DMS153 (cell line): Measurements from ENCODE around the gene TRAFD1.

Experiments used
- DNase-seq: peaks from one replicate; lab custom pipeline; 2025; lab: John Stamatoyannopoulos, UW

TRAFD1 gene

DNA sequence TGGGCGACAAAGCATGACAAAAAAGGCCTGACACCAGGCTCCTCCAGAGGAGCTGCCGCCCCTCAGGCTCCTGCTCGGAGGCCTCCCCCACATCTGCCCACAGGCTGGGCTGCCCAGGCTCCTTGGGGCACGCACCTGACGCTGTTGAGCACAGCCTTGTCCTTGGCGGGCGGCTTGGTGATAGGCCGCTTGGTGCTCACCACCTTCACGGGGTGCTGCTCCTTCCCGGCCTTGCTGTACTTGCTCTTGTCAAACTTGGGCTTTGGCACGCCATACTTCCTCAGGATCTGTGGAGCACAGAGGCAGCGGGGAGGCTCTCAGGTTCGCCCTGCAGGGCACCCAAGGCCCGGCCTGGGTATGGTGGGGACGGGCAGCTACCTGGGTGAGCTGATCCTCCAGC lies 53.4 kb downstream of the TRAFD1 start:
- no peak for DNase-seq

- DNase-seq: no peak
Measured at GRCh38 chr12:112179341-112179740, 54.0 kb downstream of the TRAFD1 start.

- DNase-seq: no peak
Measured at GRCh38 chr12:112179916-112180315, 54.6 kb downstream of the TRAFD1 start.

DNA sequence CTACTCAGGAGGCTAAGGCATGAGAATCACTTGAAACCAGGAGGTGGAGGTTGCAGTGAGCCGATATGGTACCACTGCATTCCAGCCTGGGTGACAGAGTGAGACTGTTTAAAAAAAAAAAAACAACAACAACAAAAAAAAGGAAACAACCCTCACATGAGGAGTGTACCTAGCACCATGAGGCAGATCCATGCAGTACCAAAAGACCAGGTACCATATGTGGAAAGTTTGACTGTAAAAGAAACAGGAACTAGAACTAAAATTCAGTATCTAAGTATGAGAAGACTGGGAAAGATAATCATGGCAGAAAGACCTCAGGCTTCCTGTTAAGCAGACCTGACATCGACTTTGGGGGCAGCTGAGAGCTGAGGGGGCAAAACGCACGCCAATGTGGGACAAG lies 55.1 kb downstream of the TRAFD1 start:
- DNase-seq: no peak

- no peak for DNase-seq
Measured at GRCh38 chr12:112182499-112182898, 57.1 kb downstream of the TRAFD1 start.

GRCh38 chr12:112183141-112184021 lies 58.0 kb downstream of the TRAFD1 start:
- DNase-seq: no peak

DNA sequence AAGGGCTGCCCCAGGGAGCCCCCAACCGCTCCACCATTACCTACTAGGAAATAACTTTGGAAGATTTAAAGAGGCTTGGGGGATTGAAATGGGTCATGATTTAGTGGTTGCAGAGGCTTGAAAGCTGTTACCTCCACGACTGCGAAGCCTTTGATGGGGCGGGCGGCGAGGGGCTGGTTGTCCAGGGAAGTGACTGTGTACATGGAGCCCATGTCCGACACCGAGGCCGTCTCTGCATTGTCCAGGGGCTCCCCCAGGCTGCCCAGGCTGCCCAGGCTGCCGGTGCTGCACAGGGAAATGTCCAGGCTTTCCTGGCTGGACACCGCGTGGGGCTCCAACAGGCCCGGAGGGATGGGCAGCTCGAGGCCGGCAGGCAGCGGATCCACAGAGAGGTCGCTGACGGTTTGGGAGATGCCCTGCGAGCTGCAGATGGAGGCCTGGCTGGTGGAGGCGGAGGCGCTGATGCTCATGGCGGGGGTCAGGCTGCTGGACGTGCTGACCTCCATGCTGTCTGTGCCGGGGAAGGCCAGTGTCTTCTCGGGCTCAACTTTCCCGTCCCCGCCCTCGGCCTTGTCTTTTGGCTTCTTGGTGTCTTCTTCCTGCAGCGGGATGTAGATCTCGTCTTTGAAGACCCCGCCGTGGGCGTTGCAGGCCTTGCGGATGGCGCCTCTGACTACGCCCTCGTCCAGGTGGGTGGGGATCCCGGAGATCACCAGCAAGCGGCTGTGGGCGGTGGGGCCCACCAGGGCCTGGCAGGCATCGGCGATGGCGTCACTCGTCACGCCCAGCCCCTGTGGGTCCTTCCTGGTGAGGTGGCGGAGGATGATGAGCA lies 58.9 kb downstream of the TRAFD1 start:
- DNase-seq: no peak

DNA sequence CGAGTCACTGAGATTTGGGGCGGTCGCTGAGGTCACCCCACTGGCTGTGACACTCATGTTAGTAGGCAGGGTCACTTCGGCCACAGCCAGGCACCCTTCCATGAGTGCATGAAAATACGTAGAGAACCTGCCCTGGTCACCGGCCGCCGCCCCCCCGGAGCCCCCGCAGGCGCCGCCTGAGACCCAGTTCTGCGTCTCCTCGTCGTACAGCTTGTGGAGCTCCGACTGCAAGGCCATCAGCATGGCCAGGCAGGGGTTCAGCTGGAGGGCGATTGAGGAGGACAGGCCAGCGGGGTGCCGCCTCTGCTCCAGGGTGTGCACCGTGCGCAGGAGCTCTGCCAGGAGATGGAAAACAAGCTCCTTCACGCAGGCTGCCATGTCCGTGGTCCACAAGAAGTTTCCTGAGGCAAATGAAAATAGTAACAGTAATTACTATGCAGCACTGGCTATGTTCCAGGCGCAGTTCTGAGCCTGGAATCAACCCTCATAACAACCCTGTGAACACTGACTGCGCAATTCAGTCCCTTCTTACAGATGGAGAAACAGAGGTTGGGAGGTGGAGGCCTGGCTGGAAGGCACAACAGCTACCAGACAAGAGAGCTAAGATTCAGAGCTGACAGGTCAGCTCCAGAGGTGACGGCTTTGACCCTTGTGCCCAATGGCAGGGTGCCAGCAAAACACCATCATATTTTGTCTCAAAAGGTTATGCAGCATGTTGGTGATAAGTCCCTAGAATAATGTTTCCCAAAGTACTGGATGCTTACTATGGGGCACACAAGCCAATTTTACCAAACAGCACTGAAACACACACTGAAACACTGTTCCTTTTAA lies 59.9 kb downstream of the TRAFD1 start:
- no peak for DNase-seq

- no peak for DNase-seq
Measured at GRCh38 chr12:112188130-112188830, 62.9 kb downstream of the TRAFD1 start.

DNA sequence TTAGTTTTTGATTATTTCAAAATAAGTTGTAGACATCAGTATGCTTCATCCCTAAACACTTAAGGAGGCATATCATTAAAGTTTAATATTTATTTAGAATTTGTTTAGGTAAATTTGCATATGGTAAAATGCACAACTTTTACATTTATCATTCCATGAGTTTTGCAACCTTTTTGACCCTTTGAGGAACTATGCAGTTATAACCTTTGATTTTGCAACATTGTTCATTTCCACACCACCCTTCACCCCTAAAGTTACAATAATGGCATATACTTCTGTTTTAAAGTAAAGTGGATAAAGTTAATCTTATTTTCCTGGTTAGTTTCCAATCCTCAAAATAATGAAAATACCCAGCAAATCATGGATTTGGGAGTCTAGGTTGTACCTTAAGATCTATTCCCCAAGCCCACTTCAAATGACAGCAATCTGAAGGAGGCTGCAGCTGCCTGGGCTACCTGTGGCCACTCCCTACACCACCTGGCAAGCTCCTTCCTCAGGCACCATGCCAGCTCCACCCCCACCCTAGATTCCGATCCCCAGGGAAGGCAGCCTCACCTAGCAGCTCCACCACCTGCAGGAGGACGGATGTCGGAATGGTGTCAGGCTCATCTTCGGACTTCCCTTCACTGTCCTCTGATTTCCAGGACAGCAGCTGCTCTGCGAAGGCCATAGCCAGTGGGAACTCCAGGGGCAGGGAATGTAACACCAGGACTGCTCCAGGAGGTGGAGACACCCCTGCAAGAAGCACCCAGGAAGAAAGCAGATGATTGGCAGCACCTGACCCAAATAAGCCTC lies 65.1 kb downstream of the TRAFD1 start:
- peak; percentile 74 for DNase-seq

- DNase-seq: no peak
Measured at GRCh38 chr12:112191201-112191600, 65.8 kb downstream of the TRAFD1 start.

DNA sequence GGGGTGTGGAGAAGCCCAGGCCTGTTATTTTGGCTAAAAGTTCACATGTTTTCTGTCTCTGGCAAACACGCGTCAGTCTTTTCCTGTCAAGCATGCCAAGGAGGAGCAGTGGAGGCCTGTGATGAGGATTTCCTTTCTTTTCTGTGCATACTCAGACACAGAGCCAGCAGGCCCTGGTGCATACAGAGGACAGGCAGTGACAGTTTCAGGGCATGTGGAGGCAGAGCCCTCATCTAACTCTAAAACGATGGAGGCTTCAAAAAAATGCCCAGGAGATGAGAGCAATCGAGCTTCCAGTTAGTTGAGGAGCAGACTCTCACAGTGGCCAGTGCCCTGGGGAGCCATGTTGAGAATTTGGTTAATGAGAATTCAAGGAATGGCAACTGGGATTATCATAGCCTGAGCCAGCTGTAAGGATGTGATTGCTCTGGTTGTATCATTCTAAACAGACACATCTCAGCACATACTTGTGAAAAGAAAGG lies 66.5 kb downstream of the TRAFD1 start:
- DNase-seq: no peak

DNA sequence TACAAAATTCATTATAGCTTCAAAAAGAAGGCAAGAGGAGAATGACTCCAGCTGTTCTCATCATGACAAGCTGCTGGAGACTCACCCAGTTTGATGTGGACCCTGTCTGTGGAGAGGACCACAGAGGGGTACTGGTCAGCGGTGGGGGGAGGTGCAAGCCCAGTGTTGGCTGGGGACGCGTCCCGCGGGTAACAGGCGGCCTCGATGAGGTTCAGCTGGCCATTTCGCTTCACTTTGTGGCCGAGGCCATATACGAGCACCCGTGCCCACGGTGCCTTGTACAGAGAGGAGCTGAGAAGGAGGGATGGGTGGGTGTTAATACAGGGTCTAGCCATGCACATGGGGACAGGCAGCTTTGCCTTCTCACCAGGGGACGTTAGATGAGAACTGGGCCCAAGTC lies 67.1 kb downstream of the TRAFD1 start:
- no peak for DNase-seq

DNA sequence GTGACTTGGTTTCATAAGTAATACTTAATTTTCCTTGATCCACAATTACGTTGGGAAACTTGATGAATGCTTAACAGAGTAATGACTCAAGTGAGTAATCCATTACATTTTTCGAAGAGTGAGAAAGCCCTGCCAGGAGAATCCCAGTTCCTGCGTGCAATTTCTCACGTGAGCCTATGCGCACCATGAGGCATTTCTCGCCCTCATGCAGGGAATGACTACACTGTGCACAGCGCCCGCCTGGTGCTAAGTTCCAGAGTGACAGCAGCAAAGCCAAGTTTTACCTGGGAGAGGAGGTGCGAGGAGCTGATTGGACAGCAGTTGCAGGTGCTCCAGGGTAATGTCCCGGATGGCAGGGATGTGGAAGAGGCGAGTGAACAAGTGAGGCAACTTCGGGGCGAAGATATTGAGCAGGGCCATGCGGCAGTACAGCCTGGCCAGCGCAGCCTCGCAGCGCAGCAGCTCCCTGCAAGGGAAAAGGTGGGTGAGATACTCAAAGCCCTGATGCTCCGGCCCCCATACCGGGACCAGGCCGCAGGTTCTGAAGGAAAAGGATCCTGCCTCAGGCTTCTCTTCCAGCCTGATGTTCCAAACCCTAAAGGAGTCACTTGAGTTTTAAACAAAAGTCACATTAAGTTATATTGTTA lies 69.4 kb downstream of the TRAFD1 start:
- DNase-seq: no peak

GRCh38 chr12:112196196-112196875 lies 71.0 kb downstream of the TRAFD1 start:
- DNase-seq: no peak

DNA sequence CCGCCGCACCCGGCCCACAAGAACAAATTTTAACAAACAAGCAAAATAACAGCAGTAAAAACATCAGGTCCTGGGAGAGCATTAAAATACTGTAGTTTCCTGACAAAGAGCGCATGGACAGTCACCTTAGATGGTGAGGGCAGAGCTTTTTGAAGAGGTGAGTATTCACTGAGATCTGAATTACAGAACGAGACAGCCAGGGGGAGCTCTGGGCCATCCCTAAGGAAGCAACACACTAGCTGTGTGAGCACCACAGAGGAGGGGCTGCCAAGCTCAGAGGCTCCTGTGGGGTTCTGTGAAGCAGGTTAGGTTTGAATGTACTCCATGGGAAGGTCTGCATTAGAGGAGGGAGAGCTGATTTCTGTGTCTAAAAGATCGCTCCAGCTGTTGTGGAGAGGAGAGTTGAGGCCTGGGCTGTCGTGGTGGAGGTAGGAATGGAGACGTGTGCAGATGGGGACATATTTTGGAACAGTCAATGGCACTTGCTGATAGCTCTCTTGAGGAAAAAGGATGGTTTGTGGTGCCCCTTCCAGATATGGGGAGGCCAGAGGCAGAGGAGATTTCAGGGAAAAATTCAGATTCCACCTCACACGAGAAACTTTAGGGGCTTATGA lies 72.9 kb downstream of the TRAFD1 start:
- peak; percentile 6 for DNase-seq

DNA sequence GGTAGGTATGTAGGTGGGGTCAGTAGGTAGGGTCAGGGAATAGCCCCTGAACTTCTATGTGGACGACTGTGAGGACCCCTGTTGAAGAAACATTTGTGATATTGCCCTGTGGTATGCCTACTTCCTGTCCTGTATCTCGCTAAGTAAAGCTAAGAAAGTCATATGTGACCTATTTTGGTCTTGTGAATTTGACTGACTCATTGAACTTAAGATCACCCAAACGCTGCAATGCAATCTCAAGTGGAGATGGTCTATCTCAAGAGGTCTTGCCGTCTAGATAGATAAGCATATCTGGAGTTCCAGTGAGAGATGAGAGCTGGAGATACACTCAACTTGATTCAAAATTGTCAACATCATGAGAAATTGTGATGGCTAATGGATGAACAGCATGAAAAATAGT lies 73.8 kb downstream of the TRAFD1 start:
- no peak for DNase-seq
